PC-9 (cell line): ENCODE results near the gene EVI5. TPM values are rescaled to one million over a fixed set of nuclear protein-coding genes. Genes with fewer than 3 reads are reported as not detected.
A peak's percentile ranks its signal among the peaks of the same experiment; 100 is the strongest.

Source experiments
- BruUV-seq: library from RNA; stranded (reverse); fragments of 400-500 nt; replicated peaks from 2 replicates; lab custom pipeline; 2021; lab: Mats Ljungman, UMichigan
- CTCF ChIA-PET: fragments of 300-600 bp; sonication (Branson Sonifier 250); formaldehyde crosslinking; loops from one replicate; lab custom pipeline; 2022; ENCODE audit warnings: antibody characterized with exemption; lab: Charles Lee
- POLR2A ChIA-PET: fragments of 300-600 bp; sonication (Branson Sonifier 250); formaldehyde crosslinking; loops from one replicate; lab custom pipeline; 2022; ENCODE audit warnings: antibody characterized with exemption; ENCODE audit not compliant: unreplicated experiment; lab: Charles Lee
- DNase-seq, 2 experiments: peaks; one replicate each; pipeline versions ENCODE4 v3.0.0 to v3.0.0-alpha.2; 2015 to 2022; ENCODE audit warnings: mixed read lengths in 1 of 2
- H2AFZ ChIP-seq: fragments of 200-600 bp; sonication (generic); 2 replicates; pipeline ENCODE4 v1.8.1; 2017; ENCODE audit warnings: antibody characterized with exemption
- H3F3A ChIP-seq: fragments of 200-600 bp; sonication (generic); 2 replicates; pipeline ENCODE4 v1.8.1; 2017; ENCODE audit warnings: antibody characterized with exemption, mild to moderate bottlenecking, low read depth; ENCODE audit not compliant: insufficient read depth
- H3K27ac ChIP-seq: fragments of 200-600 bp; sonication (generic); 2 replicates; pipeline ENCODE4 v1.6.1; 2016; ENCODE audit warnings: mixed run types
- H3K27me3 ChIP-seq: fragments of 200-600 bp; sonication (generic); 2 replicates; pipeline ENCODE4 v1.6.1; 2016; ENCODE audit warnings: low read depth, mixed run types; ENCODE audit not compliant: insufficient read depth
- H3K36me3 ChIP-seq: fragments of 200-600 bp; sonication (generic); 2 replicates; pipeline ENCODE4 v1.6.1; 2016; ENCODE audit warnings: low read depth, mixed run types
- H3K4me1 ChIP-seq: fragments of 200-600 bp; sonication (generic); replicated peaks from 2 replicates; pipeline ENCODE4 v1.6.1; 2016; ENCODE audit warnings: mixed run types; ENCODE audit not compliant: insufficient read depth
- H3K4me2 ChIP-seq: fragments of 200-600 bp; sonication (generic); 2 replicates; pipeline ENCODE4 v1.6.1; 2017; ENCODE audit warnings: mixed run types
- H3K4me3 ChIP-seq: fragments of 200-600 bp; sonication (generic); 2 replicates; pipeline ENCODE4 v1.6.1; 2016; ENCODE audit warnings: mixed run types
- H3K79me2 ChIP-seq: fragments of 200-600 bp; sonication (generic); 2 replicates; pipeline ENCODE4 v1.6.1; 2017; ENCODE audit warnings: low read depth, mixed run types
- H3K9me2 ChIP-seq: fragments of 200-600 bp; sonication (generic); 2 replicates; pipeline ENCODE4 v1.8.1; 2017; ENCODE audit warnings: mild to moderate bottlenecking; ENCODE audit not compliant: insufficient read depth
- H3K9me3 ChIP-seq: fragments of 200-600 bp; sonication (generic); 2 replicates; pipeline ENCODE4 v1.8.1; 2016; ENCODE audit warnings: low read depth; ENCODE audit not compliant: insufficient read depth
- H4K20me1 ChIP-seq: fragments of 200-600 bp; sonication (generic); 2 replicates; pipeline ENCODE4 v1.8.1; 2017; ENCODE audit not compliant: insufficient read depth
- EZH2 ChIP-seq: fragments of 200-600 bp; sonication (generic); IDR thresholded peaks from 2 replicates; pipeline ENCODE4 v1.8.0; 2017; ENCODE audit warnings: antibody characterized with exemption, low read depth
- intact Hi-C: fragments of 100-400 bp; cut with micrococcal nuclease; formaldehyde crosslinking; loops from one replicate; pipeline ENCODE4 v1.10.0; 2022; ENCODE audit not compliant: unreplicated experiment
- total RNA-seq: library from RNA; stranded (reverse); gene quantifications from 2 replicates; pipeline ENCODE4 v1.2.3, GENCODE V29; 2021
- TF ChIP-seq, protein P1 (sequence below): fragments of 200-600 bp; sonication (generic); conservative IDR thresholded peaks from 2 replicates; pipeline ENCODE4 v1.6.1; 2017; ENCODE audit warnings: mixed run types, antibody characterized with exemption, mild to moderate bottlenecking, moderate library complexity

The EVI5 gene
- total RNA-seq, 1 experiment from 2014 or later = 32.0 TPM

DNA sequence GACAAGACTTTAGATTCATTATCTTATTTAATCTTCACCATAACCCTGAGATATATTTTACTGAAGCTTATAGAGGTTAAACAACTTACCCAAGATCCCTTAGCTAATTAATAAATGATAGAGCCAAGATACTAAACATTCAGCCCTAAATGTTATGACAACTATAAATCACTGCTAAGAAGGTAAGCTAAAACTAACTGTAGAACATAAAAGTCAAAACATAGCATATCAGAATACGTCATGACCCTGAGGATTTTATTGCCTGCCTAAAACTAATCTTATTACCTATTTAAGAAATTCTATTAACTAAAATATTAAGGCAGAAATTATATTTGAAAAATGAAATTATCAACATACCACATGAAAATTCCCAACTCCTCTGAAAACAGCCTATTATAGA lies 22.6 kb downstream of the EVI5 start:
- POLR2A ChIA-PET = no interaction called here
- no peak overlapping the region for H3K4me2 ChIP-seq
- H3K9me3 ChIP-seq = no peaks in the 10 kb centered on the region
- TF ChIP-seq, protein P1, sequence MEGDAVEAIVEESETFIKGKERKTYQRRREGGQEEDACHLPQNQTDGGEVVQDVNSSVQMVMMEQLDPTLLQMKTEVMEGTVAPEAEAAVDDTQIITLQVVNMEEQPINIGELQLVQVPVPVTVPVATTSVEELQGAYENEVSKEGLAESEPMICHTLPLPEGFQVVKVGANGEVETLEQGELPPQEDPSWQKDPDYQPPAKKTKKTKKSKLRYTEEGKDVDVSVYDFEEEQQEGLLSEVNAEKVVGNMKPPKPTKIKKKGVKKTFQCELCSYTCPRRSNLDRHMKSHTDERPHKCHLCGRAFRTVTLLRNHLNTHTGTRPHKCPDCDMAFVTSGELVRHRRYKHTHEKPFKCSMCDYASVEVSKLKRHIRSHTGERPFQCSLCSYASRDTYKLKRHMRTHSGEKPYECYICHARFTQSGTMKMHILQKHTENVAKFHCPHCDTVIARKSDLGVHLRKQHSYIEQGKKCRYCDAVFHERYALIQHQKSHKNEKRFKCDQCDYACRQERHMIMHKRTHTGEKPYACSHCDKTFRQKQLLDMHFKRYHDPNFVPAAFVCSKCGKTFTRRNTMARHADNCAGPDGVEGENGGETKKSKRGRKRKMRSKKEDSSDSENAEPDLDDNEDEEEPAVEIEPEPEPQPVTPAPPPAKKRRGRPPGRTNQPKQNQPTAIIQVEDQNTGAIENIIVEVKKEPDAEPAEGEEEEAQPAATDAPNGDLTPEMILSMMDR = no peak
- TF ChIP-seq EZH2 = no peak
- H3K79me2 ChIP-seq = peaks cover 48% of the 10 kb centered on the region
- intact Hi-C loops = no loop called here
- no peak overlapping the region for H2AFZ ChIP-seq
- no TSS peak for BruUV-seq
- CTCF ChIA-PET = interaction anchor here (0.8 kb wide), 1 partner anchor 14 kb away, joined by 3 read pairs; no protein-coding TSS in a partner anchor
- H3F3A ChIP-seq = no peaks in the 10 kb centered on the region
- H3K27me3 ChIP-seq = no peaks in the 10 kb centered on the region
- H3K4me1 ChIP-seq = no peaks in the 10 kb centered on the region
- H3K36me3 ChIP-seq = no peaks in the 10 kb centered on the region
- H3K27ac ChIP-seq = no peak overlapping the region
- DNase-seq = no peak
- no peak overlapping the region for H3K4me3 ChIP-seq
- H3K9me2 ChIP-seq = no peaks in the 10 kb centered on the region
- peaks cover 3% of the 10 kb centered on the region; the same call in 1 of the 2 replicates for H4K20me1 ChIP-seq

DNA sequence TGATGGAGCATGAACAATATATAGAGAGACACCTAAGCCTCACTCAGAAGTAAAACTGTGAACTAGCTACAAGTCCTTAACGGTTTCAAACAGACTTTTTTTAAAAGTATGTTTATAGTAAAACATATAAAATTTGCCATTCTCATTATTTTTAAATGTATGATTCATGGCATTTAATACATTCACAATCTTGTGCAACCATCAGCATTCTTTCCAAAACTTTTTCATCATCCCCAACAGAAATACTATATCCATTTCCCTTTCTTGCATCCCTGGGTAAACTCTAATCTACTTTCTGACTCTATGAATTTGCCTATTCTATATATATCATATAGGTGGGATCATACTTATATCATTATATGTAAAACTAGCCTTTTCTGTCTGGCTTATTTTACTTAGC lies 25.5 kb downstream of the EVI5 start:
- Histone ChIP-seq H3K4me2 (no peak overlapping the region), H3K9me2 (no peaks in the 10 kb centered on the region), H3K27me3 (no peaks in the 10 kb centered on the region), H3K9me3 (peaks cover 5% of the 10 kb centered on the region; the same call in 1 of the 2 replicates), H3K4me1 (no peaks in the 10 kb centered on the region; the same call in 1 of the 2 replicates), H3F3A (0 out of 2 replicates have a peak, but pooled peaks cover 1% of the 10 kb centered on the region), H2AFZ (no peak overlapping the region), H3K27ac (no peak overlapping the region), H4K20me1 (peaks cover 3% of the 10 kb centered on the region; the same call in 1 of the 2 replicates), H3K4me3 (no peak overlapping the region), H3K36me3 (no peaks in the 10 kb centered on the region), H3K79me2 (peaks cover 31% of the 10 kb centered on the region)
- TF ChIP-seq, protein P1 = no peak
- no peak for TF ChIP-seq EZH2
- POLR2A ChIA-PET = no interaction called here
- CTCF ChIA-PET = no interaction called here
- BruUV-seq = no TSS peak
- DNase-seq = peak in 1 of 2 experiments; percentile 4
- intact Hi-C loops = no loop called here

DNA sequence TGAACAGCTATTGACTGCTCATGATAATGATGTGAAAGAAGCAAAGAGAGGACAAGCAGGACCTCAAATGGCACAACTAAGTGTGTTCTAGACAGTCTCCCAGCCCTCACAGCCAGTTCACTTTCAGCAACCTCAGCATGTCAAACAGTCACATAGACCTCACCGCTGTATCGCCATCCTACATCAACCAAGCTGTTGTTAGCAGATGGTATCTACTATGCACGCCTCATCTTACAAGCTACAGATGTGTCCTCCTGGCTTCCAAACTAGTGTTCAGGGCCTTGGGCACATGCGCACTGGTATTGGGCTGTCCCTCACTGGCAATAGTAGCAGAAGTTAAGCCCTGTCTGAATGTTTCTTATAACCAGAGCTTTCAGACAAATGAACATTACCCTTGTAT lies 28.4 kb downstream of the EVI5 start:
- Histone ChIP-seq H3K9me3 (peaks cover 5% of the 10 kb centered on the region; the same call in 1 of the 2 replicates), H3K4me3 (no peak overlapping the region), H3K36me3 (no peaks in the 10 kb centered on the region), H3K27ac (no peak overlapping the region), H3K9me2 (no peaks in the 10 kb centered on the region), H3K79me2 (peaks cover 53% of the 10 kb centered on the region), H3F3A (0 out of 2 replicates have a peak, but pooled peaks cover 7% of the 10 kb centered on the region), H2AFZ (no peak overlapping the region), H3K4me2 (no peak overlapping the region), H3K27me3 (no peaks in the 10 kb centered on the region), H4K20me1 (no peaks in the 10 kb centered on the region), H3K4me1 (peaks cover 13% of the 10 kb centered on the region)
- ChIA-PET POLR2A (no interaction called here), CTCF (no interaction called here)
- TF ChIP-seq EZH2 = no peak
- TF ChIP-seq, protein P1 = no peak
- DNase-seq = peak in 1 of 2 experiments; percentile 21
- BruUV-seq = no TSS peak
- intact Hi-C loops = no loop called here
